HG02763 (cell line): ENCODE results near the gene BMPER.

Source experiments
- ATAC-seq: cut with Tn5 transposase; IDR thresholded peaks from one replicate; pipeline ENCODE4 v1.9.1; 2021; ENCODE audit warnings: mild to moderate bottlenecking, moderate library complexity; ENCODE audit not compliant: unreplicated experiment

BMPER gene

DNA sequence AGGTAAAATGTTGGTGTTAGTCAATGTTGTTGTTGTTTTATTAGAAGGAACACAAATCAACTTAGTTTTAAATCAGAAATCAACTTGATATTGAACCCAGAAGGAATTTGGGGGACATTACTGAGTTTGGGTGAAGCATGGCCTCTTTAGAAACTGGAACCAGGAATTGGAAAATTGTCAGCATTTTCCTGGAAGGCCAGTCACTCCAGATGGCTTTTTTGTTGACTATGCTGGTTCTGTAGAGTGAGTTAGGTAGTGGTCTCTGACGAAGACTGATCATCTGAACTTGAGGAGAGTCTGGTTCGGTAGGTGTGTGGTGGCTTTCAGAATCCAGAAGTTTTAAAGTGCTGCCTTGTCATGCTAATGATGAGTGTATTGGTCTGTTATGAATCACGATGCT lies 111.5 kb downstream of the BMPER start:
- ATAC-seq = no peak

DNA sequence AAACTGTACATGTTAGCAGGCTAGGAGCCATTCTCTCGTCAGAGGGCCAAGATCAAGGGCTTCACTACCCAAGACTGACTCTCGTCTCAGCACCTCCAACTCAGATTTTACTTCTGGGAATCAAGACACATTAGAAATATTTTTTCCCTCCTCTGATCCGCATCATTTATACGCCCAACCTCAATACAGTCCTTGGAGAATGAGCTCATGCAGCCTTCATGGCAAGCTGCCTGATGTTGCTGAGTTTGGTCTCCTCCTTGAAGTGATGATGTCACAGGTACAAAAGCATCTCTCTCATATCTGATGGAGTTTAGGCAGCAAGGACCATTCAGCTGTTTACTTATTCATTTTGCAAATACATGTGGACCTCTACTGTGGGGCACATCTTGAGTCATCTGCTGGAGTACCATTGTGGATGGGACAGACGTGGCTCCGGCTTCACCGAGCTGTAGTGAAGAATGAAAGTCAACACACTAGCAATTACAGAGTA lies 114.0 kb downstream of the BMPER start:
- ATAC-seq = no peak

DNA sequence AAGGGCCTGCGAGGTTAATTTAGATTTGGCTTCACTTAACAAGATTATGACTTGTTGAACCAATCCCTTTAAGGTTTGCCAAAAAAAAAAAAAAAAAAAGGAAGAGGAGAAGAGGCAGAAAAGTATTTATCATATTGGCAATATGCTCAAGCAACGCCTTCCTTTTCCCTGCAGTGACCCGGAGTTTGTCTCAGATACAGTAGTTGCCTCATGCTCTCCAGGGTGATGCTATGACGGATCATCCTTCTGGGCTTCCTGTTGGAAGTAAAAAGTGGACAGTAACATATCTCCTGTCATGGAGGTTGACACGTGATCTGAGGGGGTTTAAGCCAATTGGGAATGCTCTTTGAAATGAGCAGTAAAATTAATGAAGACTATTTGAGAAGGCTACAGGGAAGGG lies 117.3 kb downstream of the BMPER start:
- ATAC-seq = no peak

DNA sequence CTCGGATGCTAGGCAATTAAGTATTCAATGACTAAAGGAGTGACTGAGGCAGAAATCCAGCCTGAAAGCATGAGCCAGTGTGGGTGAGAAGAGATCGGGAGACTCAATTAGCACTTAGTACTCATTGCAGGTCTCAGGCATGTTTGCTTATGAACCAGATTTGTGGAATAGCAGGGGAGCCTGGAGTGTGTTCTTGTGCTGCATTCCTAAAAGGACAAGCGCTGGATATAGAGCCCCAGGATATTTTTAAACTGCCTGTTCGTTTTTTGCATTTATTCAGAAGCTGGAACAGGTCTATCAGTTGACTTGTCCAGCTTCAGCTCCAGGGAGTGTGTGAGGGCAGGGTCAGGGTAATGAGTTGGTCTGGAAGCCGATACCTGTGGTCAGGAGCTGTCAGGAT lies 120.3 kb downstream of the BMPER start:
- ATAC-seq = no peak

DNA sequence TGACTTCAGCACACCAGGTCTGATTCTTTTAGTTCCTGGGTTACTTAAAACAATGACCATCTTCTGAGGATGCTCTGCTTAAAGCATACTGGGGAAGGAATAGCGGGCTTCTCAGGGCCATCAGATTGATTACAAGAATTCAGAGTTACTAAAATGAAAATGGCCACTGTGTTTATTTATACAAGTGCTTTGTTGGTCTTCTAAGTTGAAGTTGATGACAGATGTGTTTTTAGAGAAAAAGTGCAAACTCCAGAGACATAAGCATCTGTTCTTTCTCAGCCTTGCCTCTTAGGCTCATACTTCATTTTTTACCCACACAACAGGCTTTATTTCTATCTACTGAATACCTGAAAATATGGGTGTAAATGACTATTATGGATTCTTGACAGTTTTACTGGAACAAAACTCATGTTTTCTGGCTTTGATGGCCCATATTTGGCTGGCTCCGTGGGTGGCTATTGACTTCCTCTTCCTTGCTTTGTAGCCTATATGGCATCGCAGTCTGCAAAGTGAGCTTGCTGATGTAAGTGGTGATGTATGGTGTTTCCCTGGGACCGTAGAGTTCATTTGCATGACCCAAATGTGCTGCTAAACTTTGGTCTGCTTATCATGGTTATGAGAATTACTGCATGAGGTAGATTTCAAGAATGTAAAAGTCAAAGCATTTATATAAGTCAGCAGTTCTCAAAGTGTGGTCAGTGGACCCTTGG lies 121.3 kb downstream of the BMPER start:
- no peak for ATAC-seq

DNA sequence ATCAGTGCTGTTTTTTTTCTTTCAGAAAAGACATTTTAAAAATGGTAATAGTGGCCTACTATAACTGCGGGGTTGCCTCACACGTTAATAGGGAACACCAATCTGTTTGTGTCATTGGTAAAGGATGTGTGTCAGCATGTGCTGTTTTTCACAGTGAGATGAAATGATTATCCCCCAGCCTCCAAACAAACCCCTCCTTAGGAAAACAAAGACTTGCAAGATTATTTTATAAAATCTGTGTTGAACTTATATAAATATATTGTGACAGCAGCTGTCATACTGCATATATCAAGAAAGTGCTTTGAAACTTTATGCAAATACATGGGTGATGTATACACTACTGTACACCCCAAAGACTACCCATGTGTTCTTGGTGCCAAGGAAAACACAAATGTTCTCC lies 125.8 kb downstream of the BMPER start:
- ATAC-seq = no peak

DNA sequence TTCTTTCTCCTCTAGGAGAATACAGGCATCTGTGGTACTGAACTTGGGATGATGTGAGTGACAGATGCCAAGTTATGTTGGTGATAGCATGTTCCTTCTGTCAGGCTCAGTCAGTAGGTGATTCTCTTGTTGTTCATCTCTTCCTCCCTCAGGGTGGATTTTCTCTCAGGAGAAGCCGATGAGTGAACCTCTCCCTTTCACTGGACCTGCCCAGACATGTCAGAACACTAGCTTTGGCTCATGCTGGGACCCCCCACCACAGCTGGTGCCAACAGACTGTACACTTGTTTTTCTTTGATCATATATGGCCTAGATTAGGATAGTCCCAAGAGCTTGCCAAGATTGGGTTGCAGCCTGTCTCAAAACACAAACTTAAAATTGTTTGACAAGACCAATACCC lies 129.4 kb downstream of the BMPER start:
- no peak for ATAC-seq

DNA sequence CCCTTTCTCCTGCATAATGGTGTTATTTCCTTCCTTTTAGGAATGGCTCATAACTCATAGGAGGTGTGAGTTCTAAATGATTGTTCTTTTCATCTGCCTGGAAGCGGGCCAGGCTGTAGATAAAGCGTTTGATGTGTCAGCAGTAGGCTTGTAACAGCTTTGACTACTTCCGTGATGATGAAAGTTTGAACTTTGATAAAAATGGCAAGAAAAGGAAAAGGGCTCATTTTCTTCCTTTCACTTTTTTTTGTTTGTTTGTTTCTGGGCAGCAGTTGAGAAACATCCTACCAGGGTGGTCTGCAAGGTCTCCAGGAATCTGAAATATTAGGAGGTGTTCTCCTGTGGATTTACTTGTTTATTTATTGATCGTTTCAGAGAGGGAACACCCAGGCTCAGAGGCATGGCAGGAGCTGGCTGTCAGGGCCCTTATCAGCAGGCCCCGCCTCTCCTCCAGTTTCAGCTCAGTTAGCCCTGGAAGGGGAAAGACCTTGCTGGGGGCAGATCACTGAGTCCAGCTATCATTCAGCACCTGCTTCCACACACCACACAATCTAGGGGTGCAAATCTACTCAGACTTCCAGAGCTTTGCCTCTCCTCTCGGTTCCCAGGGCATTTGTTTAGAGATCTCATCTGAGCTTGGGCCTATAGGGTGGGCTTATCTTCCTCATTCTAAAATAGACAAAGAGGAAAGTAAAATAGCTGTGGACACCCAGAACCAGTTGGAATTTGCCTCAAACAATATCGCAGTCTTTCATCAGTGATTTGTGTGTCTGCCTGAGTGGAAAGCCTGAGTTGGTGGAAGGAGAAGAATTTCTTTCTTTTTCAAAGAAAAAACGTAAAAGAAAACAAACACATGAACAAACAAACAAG lies 130.9 kb downstream of the BMPER start:
- ATAC-seq = no peak

DNA sequence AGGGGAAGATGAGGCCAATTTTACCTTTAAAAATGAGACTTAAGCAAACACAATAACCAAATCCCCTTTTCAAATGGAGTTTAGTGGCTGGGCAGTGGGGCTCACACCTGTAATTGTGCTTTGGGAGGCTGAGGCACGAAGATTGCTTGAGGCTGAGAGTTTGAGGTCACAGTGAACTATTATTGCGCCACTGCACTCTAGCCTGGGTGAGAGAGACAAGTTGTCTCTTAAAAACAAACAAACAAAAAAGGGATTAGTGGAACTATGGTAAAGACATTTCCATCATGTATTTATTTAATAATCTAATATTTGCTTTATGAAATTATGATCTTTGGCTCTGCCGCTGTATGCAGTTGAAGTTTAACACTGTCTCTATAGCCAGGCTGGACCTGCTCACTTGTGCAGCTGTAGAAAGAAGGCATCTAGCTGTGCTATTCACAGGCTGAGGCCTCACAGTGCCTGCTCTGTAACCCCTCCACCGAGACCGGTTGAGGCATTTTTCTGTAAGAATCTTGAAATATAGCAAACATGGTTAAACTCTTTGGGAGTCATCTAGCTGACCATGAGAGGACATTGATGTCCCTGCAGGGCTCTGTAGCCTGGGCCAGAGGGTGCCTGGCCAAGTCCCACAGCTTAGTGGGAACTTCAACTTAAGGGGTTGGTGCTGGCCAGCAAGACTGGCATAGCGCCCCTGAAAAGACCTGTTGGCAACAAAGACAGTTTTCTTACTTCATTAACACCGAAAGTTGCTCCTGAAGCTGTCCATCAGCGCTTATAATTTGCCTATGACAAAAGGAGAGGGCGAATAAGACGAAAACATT lies 131.8 kb downstream of the BMPER start:
- ATAC-seq = no peak

DNA sequence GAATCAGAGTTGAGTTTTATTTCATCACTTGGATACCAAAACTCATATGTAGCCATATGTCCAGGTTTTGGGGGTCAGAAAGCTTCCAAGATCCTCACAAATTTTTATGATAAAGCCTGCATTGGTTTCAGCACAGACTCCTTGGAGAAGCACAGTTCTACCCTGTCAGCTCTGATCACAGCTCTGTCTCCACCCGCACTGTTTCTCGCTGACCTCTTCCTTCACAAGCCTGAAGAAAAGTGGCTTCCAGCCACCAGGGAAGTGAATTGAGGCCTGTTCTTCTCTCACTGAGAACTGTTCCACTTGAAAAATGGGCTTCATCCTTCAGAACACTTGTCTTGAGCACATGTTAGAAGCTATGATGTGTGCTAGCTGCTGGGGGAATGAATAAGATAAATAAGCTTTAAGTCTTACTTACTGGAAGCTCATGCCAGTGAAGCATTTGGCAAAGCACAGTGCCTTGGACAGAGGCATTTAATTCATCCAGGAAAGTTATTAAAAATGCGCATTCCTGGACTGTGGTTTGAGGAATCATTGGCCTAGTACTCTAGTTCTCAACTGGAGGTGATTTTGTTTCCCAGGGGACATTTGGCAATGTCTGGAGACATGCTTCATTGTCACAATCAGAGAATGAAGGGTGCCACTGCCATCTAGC lies 133.6 kb downstream of the BMPER start:
- no peak for ATAC-seq

DNA sequence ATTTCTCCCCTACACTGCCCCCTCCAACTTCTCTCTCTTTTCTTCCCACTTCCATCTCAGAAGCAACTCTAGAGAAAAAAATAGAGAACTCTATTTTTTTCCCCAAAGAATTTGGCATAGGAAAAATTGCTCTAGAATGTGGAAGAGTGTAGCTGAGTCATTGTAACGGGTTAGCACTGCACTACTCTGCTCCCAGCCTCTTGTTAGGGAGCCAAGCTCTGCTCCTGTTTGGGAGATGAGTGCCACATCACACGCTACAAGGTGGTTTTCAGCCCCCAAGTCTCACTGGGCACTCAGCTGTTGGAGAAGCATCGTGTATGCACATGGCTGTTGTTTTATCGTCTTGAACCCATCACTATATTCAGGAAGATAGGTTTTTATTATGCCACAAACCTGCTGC lies 136.4 kb downstream of the BMPER start:
- ATAC-seq = no peak

DNA sequence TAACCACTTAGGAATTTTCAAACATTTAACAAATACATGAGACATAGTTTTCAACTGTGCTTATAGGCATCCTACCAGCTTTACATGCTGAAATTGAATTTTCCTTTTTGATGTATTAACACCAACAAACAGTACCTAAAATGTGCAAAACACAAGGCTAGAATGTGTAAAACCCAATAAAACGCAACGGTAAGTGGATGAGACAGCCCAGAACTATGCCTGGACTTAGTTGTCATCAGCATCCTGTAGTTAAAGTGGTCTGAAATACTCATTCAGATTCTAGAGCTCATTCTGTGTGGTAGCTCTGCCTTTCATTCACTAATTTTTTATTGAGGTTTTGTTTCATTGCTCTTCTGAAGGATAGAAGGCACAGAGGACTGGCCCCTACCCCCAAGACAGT lies 137.1 kb downstream of the BMPER start:
- ATAC-seq = no peak

DNA sequence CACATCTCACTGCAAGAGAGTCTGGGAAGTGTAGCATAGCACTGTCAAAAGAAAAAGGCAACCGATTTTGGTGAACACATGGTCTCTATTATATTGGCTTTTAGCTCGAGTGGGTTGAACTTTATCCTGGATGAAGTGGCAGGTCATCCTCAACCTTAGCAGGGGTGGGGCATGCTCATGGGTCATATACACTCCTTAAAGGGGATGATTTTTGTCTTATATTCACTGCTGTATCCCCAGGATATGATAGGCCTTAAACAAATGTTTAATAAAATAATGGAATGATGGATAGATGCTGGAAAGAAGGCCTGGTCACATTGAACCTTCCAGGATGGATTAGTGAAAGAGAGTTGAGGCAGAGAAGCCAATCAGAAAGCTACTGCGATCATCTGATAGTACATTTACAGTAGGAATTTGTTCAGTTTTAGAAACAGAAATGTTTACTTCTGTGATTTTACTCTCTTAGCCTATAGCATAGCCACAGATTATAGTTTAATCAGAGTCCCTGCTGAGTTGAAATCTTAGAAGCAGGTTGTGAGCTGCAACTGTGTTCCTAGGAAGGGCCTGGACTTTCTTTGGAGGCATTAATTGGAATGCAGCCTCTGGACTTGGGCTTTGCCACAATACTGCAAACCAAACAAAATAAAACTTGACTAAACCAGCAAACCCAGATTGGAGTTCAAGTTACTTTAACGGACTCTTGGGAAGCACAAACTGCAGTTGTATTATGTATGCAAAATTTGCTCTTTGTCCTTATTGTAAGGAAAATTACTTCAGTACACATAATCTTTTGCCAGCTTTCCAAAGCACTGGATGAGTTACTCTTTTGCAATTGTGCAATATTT lies 138.3 kb downstream of the BMPER start:
- no peak for ATAC-seq

DNA sequence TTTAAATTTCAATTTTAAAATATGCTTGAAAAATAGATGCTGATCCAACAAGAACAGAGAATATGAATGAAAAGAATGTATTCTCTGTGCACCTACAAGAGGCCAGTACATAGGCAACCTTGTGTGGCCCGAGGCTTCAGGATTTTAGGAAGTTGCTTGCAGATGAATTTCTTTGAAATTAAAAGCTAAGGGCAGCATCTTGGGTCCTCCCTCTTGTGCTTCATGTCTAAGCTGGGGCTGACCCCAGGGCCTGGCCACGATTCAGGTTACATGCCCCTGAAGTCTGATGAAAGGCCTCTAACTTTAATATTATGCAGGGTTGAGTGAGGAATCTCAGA lies 138.9 kb downstream of the BMPER start:
- no peak for ATAC-seq

DNA sequence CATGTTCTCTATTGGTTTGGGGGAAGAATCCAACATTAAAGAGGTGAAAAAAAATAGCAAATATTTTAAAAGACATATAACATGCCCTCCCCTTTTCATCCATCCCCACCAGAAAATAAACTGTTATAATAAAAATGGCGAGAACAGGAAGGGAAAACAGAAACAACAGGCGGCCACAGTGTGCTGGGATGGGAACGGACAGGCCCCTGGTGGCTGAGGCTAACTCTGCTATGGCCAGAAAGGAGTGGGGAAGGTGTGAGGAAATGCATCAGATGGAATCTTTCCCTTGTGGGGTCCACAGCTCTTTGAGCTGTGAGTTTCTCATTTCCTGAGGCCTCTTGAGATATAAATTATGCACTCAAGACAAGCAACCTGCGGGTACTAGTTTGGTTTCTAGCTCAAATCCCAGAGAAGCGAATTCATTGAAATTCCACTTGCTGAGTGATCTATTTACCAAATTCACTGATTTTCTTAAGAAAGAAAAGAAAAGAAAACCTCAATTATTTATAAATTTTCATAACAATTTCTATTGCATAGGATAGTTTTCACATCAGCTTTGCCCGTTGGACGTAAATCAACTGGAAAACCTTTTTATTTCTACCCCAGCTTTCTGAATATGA lies 139.5 kb downstream of the BMPER start:
- ATAC-seq = no peak

DNA sequence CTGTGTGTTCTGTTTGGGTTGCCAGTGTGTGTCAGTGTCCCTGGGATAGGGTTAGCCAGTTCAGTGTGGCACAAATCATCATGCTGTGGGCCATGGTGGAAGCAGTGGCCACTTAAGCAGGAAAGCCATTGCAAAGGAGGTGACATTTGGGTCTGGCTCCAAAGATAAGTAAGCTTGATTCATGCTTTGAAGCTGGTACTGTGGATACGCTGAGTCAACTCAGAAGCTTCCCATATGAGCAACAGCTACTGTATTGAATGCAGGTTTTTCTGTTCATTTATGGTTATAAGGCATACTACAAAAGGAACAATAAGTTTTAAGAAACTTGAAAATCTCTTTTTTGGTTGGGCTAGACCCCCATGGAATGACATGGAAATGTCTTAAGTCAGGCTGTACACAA lies 143.1 kb downstream of the BMPER start:
- no peak for ATAC-seq

DNA sequence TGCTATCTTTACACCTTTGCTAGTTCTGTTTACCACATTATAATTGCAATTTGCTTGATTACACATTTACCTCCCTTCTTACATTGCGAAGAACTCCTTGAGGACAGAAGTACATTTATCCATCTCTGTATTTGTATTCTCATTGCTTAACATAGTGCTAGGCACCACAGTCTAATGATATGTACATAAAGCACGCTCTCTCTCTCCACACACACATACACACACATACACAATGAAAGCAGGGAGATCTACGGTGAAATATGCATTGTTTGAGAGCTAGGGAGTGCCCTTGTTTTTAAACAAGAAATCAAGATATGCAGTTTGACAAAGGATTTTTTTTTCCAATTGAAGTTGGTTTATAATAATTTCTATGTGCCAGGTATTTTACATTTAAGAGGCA lies 148.7 kb downstream of the BMPER start:
- ATAC-seq = no peak

DNA sequence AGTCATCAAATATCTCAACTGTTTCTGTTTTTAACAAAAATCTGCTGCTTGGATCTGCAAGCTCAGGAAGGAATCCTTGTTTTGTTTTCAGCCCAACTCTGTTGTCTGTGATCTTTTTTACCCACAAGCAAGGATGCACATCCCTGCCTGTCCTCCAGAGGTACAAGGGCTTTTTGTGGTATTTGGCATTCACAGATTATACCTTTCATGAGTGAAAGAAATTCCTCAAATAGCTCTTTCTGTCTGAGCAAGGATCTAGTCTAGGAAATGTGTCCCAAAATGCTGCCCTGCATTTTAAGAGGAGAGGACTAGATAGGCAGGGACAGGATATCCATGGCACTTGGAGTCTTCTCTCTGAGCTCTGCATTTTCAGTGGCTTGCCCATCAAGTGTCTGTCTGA lies 151.8 kb downstream of the BMPER start:
- no peak for ATAC-seq

DNA sequence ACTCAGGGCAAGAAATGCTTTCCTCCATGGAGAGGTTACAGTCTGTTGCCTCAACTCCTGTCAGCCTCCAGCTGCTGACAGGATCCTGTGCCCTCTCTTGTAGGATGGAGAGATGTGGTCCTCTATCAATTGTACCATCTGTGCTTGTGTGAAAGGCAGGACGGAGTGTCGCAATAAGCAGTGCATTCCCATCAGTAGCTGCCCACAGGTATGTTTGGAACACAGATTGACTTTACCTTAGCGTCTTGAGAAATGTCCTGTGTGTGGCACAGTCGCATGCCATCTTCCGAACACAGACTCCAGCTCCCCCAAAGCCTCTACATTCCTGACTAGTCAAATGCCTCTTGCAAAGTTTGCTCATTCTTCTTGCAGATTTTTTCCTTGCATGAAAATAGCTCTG lies 152.6 kb downstream of the BMPER start:
- ATAC-seq = no peak

DNA sequence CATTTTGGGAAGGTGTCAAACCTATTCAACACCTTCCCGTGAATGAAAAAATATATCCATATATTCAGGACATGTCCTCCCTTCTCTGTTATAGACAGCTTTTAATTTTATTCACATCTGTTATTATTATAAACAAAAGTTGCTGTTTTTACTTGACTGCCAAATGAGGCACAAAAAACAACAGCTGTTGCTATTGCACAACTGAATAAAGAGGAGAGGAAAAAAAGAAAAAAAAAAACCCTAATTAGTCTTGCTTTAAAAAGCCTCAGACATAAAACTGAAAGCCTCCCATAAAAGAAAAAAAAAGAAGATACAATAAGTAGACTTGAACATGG lies 153.4 kb downstream of the BMPER start:
- no peak for ATAC-seq
